Stimulated activated CD4-positive, alpha-beta T cell treated with anti-CD3 and anti-CD28 coated beads, Interleukin-2, amount 100 ng/mL, for 24 hours (primary cell): Measurements from ENCODE around the gene KIAA1549.

Experiments
- DNase-seq, 2 donors: peaks; one replicate each; pipeline ENCODE4 v3.0.0-alpha.2; 2020

KIAA1549 gene

DNA sequence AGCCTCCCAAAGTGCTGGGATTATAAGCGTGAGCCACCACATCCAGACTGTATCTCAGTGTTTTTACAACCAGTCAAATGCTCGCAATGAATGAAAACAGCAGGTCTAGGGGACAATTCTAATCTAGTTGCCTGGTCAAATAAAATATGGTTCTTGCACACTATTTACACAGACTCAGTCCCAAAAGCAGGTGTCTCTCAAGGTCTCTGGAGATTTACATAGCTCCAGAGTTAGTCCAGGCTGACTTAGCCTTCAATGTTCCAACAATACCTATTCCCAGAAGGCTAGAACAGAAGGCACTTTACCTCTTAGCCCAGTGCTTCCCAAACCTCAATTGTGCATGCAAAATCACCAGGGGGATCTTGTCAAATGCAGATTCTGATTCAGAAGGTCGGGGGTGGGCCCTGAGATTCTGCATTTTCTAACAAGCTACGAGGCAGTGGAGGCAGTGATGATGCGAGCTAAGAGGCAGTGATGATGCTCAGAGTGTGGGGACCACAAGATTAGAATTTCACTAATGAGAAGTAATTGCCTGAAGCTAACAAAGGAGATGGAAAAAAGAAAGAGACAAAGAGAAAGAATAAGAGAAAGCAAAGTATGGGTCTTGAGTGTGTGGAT is 6.4 kb downstream of the KIAA1549 start:
- no peak for DNase-seq

DNA sequence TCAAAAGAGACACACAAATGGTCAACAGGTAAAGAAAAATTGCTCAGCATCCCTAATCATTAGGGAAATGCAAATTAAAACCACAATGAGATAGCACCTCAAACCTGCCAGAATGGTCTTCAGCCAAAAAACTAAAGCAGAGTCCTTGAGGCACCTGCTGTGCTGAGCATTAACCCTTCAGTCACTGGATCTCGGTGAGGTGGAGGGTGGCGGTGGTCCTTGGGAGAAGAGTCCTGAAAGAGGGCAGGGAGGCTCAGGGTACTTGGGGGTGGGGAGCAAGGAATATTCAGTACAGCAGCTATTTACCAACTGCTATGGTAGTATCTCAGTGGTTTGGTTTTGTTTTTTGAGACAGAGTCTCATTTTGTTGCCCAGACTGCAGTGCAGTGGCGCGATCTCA is 7.1 kb downstream of the KIAA1549 start:
- no peak for DNase-seq

DNA sequence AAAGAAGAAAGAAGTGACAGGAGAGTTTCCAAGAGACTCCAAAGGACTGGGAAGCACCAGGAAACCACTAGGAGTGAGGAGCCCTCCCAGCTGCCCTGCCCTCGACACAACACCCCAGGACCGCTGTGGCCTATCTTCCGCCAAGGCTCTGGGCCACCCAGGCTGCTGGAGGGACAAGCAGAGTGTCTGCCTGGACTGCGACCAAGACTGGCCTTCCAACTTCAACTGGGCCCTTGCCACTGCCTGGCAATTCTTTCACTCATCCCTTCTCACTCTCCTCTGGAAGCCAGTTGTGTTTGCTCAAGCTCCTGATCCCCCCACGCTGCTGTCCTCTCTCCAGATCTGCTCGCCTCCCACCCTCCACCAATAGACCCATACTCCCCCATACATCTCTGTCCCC is 10.2 kb downstream of the KIAA1549 start:
- DNase-seq: no peak

DNA sequence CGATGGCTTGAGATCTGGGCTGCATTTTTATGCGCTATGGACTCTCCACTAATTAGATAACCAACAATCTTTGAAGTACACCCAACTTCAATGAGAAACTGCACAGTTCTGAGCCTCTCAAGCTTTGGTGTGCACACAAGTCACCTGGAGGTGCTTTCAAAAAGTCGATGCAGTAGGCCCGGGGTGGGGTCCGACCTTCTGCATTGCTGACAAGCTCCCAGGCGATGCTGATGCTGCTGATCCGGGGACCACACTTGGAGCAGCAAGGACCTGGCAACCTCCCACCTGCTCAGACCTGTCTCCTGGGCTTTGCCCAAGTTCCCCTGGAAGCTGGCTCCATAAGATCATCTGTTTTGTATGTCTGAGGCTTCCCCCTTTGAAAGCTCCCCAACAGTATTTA is 10.7 kb downstream of the KIAA1549 start:
- DNase-seq: no peak

DNA sequence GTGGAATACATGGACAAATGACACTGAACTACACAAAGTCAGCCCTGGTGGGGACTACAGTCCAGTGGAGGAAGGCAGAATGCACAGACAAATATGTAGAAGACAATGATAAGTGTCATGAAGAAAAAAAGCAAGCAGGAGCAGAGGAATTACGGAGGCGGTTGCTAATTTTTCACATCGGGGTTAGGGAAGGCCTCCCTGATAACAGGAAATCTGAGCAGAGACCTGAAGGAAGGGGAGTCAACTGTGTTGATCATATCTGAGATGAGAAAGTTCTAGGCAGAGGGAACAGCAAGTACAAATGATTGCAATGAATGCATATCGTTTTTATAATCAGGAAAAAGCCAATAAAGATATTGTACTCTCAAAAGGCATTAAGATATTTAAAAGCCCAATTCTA is 14.0 kb downstream of the KIAA1549 start:
- DNase-seq: no peak

DNA sequence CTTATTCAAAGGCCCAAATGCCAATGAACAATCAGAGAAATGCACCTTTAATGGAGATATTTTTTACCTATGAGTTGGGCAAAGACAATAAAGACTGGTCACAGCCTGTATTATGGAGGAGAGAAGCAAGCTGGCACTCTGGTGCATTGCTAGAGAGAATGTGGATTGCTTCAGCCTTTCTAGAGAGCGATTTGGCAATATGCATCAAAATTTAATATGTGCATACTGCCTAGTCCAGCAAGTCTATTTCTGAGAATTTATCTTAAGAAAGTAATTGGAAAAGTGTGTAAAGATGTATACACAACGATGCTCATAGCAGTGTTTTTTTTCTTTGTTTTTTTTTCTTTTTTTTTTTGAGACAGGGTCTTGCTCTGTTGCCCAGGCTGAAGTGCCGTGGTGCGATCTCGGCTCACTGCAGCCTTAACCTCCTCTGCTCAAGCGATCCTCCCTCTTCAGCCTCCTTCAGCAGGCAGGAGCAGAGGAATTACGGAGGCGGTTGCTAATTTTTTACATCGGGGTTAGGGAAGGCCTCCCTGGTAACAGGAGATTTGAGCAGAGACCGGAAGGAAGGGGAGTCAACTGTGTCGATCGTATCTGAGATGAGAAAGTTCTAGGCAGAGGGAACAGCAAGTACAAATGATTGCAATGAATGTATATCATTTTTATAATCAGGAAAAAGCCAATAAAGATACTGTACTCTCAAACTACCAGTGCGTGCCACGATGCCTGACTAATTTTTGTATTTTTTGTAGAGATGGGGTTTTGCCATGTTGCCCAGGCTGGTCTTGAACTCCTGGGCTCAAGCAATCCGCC is 16.4 kb downstream of the KIAA1549 start:
- DNase-seq: no peak

DNA sequence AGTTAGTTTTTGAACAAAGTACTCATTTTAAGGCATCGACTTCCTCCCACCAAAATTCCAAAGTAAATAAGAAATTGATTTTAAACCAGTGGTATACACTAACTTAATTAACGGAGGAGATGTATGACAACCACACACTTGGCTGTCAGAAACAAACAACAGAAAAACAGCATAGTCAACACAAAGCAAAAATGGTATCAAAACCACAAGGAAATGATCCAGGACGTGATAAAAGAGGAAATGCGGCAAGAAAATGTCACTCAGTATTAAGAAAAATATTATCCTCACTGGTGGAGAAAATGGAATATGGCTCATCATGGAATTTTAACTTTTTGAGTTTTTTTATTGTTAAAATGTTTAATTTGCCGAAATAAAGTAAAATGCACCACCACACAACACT is 17.5 kb downstream of the KIAA1549 start:
- no peak for DNase-seq

DNA sequence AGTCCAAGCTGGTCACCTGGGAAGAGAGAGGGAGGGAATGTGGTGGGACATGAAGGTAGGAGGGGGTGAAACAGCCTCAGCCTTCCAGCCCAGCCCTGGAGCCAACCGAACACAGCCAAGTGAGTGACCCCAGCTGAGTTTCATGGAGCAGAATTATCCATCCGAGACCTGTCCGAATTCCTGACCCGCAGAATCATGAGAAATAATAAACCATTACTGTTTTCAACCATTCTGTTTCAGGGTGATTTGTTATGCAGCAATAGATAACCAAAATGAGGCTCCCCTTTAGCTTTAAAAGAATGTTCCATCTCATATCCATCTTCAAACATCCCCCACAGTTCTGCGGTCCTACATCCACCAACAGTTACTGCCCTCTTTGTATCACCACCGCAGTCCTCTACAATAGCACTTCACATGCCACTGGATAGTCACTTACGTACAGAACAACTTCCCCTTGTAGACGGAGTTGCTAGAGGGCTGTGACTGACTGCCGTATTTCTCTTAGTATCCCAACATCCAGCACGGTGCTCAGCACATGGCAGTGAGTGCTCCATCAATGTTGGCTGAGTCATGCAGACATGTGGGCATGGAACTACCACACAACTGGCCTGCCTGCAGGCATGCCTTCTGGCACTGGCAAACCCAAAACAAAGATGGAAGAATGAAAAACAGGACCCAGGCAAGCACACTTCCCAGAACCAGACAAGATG is 18.5 kb downstream of the KIAA1549 start:
- no peak for DNase-seq

DNA sequence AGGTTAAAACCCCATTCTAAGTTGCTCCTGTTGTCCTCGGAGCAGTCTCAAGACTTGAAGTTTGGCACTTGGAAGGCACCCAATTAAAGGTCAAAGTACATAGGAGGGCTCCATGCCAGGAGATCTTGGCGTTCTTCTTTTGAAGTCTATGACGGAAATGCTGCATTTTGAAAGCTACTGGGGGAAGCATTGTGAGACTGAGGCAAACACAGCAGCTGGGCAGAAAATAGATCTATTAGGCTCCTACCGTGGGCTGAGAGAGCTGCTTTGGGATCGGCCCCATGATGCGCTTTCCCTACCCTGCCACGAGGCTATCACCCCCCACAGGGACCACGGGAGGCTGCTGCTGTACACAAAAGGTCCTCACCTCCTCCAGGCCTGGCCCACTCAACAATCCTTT is 20.0 kb downstream of the KIAA1549 start:
- DNase-seq: no peak

DNA sequence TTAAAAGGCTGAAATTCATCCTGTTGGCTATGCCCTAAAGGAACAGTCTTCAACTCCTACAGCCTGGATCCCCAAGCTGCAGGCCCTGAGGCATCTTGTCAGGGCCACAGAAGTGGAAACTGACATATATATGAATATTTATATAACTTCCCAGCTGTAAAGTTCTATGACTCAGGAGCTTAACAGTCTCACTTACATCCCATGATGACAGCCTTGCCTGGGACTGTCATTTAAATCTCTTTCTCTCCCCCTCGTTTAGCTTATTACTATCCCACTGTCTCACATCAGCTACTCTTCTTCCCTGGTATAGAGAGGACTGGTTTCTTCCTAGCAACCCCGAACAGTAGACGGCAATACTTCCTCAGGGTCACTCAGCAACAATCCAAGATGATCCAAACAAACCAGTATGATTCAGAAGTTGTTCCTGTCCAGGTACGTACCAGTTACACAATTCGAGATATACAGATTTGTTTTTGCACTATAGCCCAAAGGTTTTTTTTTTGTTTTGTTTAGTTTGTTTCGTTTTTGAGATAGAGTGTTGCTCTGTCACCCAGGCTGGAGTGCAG is 22.7 kb downstream of the KIAA1549 start:
- DNase-seq: no peak

DNA sequence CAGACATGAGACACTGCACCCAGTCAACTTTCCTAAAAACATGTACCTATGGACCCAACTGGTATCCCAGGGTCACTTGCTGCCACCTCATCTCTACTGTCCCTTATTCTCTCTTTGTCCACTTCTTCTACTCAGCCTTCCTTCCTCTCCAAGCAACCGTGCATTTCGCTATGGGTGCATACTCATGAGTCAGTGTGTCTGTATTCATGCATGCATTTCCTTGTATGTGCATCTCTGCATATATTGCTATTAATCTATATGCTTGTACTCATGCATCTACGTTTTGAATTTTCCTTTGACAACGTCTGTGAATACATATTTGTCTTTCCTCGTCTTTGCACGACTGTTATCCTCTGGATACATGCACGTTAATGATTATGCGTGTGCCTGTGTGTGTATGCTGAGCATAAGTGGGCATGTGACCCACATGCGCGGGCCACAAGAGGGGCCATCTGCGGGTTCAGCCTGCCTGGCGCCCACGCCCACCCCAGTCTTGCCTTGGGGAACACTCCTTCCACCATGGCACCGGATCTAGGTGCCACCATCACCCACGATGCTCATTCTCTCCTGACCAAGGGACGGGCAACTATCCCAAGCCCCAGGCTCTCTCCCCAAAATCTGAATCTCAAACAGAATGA is 23.3 kb downstream of the KIAA1549 start:
- DNase-seq: no peak

DNA sequence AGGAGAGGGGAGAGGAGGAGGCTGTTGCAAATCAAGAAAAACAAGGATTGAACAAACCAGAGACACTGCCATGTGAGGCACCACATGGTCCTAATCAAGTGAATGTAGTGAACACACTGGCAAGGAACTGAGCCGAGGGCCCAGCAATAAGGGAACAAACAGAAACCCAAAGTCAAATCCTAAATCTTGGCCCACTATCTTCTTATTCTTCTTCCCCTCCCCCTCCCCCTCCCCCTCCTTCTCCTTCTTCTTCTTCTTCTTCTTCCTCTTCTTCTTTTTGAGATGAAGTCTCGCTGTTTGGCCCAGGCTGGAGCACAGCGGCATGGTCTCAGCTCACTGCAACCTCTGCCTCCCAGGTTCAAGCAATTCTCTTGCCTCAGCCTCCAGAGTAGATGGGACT is 24.0 kb downstream of the KIAA1549 start:
- DNase-seq: no peak

DNA sequence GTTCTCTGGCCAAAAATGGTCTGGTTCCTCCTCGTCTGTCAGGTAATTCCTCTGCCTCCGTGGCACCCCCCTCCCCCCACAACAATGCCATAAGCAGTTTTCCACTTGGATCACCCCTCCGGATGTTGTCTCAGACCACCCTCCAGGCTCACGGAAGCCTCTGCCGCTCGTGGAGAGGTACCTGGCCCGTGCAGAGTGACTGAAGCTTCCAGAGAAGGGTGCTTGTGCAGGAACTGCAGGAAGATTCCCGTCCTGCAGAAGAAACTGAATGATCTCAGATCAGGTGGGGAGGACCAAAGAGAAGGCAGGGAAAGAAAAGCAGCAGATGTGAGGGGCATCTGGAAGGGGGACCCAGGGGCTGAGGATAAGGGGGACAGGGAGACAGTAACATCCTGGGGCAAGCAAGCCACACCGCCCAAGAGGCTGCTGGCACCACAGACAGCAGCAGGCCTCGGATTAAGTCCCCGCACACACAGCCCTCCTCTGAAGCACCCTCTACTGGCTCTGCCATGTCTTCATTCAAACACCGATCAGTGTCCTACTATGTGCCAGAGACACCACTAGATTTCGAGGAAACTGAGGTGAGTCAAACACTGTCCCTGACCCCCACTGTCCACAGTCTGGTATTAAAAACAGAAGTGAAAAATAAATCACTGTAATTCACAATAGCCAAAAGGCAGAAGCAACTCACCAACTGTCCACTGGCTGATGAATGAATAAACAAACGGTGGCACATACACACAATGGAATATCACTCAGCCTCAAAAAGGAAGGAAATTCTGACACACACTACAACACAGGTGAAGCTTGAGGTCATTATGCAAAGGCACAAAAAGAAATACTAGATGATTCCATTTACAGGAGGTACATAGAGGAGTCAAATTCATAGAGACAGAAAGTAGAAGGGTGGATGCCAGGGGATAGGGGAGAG is 26.4 kb downstream of the KIAA1549 start:
- no peak for DNase-seq

DNA sequence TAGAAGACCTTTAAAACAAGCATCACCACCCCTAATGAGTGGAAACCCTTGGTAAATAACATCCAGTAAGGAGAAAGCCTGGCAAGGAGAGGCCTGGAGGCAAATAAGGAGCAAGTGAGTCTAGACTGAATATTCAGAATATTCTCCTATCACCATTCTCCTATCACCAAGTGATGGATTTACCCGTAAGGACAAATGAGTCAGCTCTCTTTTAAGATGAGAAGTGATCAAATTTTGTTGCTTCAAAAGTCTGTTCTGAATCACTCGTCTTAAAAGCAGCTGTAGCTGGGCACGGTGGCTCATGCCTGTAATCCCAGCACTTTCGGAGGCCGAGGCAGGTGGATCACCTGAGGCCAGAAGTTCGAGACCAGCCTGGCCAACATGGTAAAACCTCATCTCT is 28.4 kb downstream of the KIAA1549 start:
- no peak for DNase-seq

DNA sequence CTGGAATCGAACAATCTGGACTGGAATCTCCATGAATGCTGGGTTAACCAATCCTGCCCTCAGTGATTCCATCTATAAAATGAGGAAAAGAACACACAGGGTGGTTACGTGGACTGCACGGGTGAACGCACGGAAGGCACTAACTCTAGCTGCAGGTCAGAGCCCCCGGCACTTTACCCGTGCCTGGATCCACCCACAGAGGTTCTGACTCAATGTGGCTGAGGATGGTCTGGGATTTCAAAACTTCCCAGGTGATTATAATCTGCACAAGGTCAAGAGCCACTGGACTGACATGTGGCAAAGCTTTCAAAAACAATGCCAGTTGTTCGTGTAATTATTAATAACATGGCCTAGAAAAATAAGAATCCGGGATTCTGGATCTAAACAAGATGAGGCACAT is 29.2 kb downstream of the KIAA1549 start:
- no peak for DNase-seq

DNA sequence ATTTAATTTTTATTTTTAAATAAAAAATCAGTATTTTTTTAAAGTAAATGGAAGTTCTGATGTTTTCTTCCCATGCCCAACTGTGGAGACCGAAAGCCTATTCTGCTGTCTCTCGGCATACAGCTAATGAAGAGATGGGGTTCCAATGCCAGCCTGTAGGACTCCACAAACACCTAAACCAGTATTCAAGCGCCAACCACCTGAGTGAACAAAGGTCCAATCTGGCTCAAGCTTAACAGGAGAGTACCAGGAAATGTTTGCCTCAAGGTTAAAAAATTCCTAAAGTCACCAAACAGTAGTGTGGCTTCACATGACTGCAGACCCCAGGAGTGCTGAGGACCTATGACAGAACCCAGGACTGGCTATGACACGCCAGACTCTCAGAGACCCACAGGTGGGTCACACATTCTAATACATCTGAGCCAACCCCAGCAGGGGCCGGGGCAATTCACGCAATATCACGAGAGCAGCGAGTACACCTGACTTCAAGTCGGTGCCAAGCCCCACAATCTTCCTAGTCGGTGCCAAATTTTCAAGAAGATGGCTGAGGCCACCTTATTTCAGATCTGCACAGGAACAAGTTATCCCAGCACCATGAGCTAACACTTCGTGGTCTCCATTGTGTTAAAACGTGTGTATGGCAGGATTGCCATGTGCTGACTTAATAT is 31.6 kb downstream of the KIAA1549 start:
- DNase-seq: no peak

DNA sequence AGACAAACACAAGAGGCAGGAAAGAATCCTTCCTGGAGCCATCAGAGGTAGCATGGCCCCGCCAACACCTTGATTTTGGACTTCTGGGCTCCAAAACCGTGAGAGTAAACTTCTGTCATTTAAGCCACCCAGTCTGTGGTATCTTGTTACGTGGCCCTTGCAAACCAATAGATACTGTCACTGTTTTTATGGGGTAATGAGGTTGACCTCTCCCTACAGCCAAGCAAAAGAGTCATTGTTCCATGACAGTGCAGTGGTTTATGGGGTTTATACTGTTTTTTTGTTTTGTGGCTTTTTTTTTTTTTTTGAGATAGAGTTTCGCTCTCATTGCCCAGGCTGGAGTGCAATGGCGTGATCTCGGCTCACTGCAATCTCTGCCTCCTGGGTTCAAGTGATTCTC is 32.8 kb downstream of the KIAA1549 start:
- no peak for DNase-seq

DNA sequence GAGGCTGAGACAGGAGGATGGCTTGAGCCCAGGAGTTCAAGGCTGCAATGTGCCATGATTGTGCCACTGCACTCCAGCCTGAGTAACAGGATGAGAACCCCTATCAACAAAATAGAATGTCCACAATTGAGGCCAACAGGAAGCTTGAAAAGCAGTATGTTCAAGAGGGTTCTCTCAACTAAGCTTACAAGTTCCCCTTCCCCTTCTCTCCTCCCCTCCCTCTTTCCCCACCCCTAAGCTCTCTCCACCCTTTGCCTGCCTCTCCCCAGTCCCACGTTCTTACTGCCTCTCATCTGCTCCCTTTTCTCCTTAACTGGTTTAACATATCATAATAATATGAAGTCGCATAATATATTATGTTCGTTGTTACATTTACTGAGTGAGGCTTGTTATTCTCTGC is 35.4 kb downstream of the KIAA1549 start:
- no peak for DNase-seq

DNA sequence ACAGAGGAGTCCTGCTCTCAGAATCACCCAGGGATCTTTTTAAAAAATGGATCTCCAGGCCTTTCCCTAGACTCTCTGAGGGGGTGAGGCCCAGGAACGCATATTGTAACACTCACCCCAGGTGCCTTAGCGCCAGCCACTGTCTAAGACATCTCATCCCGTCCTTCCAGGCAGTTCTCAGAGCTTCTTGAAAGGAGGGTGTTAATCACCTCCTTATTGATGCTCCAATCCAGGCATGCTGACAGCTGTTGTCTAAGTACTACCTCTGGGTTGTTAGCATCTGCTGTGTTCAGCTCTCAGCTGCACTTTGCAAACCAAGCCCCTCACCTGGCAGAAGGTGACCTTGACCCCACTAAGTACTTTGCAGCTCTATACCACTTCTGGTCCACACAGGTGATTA is 36.0 kb downstream of the KIAA1549 start:
- no peak for DNase-seq

DNA sequence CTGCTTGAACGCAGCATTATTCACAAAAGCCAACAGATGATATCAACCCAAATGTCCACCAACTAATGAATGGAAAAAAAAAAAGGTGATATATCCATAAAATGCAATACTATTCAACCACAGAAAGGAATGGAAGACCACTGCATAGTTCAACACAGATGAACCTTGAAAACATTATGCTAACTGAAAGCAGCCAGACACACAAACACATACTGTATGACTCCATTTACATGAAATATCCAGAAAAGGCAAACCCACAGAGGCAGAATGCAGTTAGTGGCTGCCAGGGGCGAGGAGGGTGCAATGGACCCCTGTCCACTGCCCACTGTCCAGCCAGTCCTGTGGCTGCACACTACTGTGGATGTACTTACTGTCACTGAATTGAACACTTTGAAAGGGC is 36.6 kb downstream of the KIAA1549 start:
- DNase-seq: no peak

DNA sequence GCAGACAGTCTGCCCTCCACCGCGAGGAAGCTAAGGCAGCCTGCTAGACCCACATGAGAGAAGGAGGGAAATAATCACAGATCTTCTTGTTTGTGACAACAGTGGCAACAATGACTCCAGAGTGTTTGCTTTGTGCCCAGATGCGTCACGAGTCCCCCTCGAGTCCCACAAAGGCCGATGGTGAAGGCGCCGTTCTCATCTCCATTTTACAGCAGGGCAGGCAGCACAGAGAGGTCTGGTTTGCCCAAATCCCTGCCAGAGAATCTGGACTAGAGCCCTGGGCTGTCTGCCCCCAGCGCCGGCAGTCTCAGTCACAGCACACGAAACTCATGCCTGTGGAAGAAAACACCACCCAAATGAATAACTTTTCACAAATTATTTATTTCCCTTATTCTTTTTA is 38.1 kb downstream of the KIAA1549 start:
- DNase-seq: no peak

DNA sequence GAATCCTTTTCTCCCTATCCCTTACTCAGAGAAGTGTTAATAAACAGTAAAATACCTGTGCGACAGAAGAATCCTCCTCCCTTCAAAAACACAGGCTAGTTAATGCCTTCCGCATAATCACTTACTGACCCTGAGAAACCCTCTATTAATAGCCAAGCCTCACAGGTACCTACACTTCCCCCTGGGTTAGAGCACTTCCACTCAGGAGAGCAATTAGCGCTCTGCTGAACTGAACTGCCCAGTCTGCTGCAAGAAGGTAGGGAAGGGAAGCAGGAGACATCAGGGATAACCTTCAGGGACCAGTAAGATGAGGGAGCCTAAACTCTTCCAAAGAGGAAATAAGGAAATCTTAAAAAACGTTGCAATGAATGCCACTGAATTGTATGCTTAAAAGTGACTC is 39.6 kb downstream of the KIAA1549 start:
- DNase-seq: no peak
